Astrocyte (in vitro differentiated cells and primary cell): ENCODE data around the gene ALK.

Experiments used
- CTCF ChIP-seq: IDR thresholded peaks from 2 replicates; pipeline ENCODE4 v1.5.1; 2011; ENCODE audit warnings: low read depth, mild to moderate bottlenecking, inconsistent platforms, low read length, moderate library complexity; ENCODE audit not compliant: insufficient read depth
- EZH2 ChIP-seq: IDR thresholded peaks from 2 replicates; pipeline ENCODE4 v1.6.1; 2012; ENCODE audit warnings: mild to moderate bottlenecking, low read length, inconsistent platforms; ENCODE audit not compliant: insufficient read depth

GRCh38 chr2:29275186-29275585, 646.2 kb downstream of the ALK start:
- TF ChIP-seq CTCF, result no peak
- TF ChIP-seq EZH2, result no peak
